Lower leg skin (tissue), 3 donors: ENCODE measurements around the gene GPHA2.

Experiments
- POLR2A ChIP-seq, 2 donors: fragments of 450-650 bp; IDR thresholded peaks; one replicate each; pipeline ENCODE4 v1.6.1; 2016 to 2017; ENCODE audit warnings: antibody characterized with exemption in 2 of 2, mild to moderate bottlenecking in 1 of 2, moderate library complexity in 1 of 2
- TF ChIP-seq, protein P1 (sequence below), 3 donors: fragments of 450-650 bp; IDR thresholded peaks; one replicate each; pipeline ENCODE4 v1.5.1; 2016; ENCODE audit warnings: antibody characterized with exemption in 3 of 3, mild to moderate bottlenecking in 3 of 3, moderate library complexity in 2 of 3

- TF ChIP-seq, protein P1, sequence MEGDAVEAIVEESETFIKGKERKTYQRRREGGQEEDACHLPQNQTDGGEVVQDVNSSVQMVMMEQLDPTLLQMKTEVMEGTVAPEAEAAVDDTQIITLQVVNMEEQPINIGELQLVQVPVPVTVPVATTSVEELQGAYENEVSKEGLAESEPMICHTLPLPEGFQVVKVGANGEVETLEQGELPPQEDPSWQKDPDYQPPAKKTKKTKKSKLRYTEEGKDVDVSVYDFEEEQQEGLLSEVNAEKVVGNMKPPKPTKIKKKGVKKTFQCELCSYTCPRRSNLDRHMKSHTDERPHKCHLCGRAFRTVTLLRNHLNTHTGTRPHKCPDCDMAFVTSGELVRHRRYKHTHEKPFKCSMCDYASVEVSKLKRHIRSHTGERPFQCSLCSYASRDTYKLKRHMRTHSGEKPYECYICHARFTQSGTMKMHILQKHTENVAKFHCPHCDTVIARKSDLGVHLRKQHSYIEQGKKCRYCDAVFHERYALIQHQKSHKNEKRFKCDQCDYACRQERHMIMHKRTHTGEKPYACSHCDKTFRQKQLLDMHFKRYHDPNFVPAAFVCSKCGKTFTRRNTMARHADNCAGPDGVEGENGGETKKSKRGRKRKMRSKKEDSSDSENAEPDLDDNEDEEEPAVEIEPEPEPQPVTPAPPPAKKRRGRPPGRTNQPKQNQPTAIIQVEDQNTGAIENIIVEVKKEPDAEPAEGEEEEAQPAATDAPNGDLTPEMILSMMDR (IDR thresholded peaks at IDR 0.05): no peak
- TF ChIP-seq POLR2A (IDR thresholded peaks at IDR 0.05): no peak
These were observed 37.2 kb downstream of the GPHA2 start for GRCh38 chr11:64898541-64898940.
